Kidney glomerular epithelial cell (primary cell): ENCODE data around the gene RANBP3.
A peak's percentile ranks its signal among the peaks of the same experiment; 100 is the strongest.
"Not testable (repeated sequence)": the region's sequence is repeated elsewhere in the genome, so short reads cannot be mapped to it uniquely, and the experiment has no call there.

ENCODE experiments used
- DNase-seq: peaks from one replicate; lab custom pipeline; 2025; lab: John Stamatoyannopoulos, UW

RANBP3 gene

GRCh38 chr19:5903624-5904351 lies 74.2 kb downstream of the RANBP3 start, which contains the start of gene NDUFA11:
Gene NDUFA11, minus strand, starts transcription at chr19:5903790. Its CDS starts 82 bp downstream, at chr19:5903708.
- DNase-seq = peak; percentile 100

GRCh38 chr19:5903056-5903623 lies 74.8 kb downstream of the RANBP3 start:
- no peak for DNase-seq

GRCh38 chr19:5900976-5901375 lies 77.0 kb downstream of the RANBP3 start:
- DNase-seq = no peak

GRCh38 chr19:5899728-5900526 lies 78.0 kb downstream of the RANBP3 start:
- no peak for DNase-seq

DNA sequence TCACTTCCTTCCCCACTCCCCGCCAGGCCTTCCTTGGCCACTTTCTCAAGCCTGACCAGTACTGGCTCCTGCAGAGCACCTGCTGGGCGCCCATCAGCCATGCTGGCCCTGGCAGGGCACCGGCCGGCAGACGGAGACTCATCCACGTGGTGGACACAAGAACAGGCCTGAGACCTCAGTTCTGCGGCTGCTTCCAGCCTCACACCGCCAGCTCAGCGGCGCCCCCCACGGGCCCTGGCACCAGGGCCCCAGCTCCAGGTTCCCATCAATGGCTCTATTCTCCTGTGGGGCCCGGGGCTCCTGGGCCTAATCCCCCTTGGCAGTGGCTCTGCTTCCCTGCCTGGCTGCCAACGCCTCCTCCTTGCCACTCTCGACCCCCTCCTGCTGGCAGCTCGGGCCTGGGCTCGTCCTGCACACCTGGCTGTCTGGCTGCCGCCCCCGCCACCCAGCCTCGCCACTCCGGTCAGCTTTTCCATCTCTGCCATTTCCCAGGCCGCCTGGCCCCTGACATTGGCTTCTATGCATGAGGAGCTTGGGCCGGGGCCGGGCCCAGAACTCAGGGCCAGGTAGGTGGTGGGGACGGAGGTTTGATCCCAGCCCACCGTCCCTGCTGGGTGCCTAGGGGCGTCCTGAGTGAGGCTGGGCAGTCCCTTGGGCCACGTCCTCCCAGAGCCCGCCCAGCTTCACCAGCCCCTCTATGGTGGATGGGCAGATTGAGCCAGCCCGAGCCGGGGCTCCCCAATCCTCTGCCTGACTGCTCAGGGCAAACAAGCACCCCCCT lies 80.6 kb downstream of the RANBP3 start:
- no peak for DNase-seq

DNA sequence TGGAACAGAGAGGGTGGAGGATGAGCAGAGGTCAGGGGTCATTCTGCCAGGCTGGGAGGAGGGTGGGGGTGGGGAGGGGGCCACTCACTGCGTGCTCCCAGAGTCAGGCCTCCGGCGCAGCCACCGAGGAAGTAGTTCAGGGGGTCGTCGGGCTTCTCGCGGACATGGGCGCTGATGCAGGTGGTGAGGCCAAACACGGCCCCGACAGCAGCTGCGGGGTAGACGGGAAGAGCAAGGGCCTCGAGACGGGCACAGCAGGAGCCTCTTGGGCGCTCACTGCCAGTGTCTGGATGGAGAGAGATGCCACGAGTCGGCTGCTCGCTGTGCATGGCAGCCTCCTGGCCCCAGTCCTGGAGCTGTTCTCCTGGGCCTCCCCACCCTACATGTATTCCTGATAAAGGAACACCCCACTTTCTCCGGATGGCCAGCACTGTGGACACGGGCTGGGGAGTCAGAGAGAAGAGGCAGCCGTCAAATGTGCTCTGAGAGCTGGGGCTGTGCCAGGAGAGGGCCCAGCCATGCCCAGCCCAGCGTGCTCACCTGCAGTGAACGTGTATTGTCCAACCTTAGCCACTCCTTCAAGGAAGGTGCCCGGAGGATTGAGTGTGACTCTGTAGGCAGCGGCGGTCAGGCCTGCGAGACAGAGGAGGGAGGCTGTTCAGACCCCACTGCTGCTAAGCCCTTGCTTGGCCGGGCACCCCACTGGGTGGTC lies 81.4 kb downstream of the RANBP3 start:
- DNase-seq = no peak

DNA sequence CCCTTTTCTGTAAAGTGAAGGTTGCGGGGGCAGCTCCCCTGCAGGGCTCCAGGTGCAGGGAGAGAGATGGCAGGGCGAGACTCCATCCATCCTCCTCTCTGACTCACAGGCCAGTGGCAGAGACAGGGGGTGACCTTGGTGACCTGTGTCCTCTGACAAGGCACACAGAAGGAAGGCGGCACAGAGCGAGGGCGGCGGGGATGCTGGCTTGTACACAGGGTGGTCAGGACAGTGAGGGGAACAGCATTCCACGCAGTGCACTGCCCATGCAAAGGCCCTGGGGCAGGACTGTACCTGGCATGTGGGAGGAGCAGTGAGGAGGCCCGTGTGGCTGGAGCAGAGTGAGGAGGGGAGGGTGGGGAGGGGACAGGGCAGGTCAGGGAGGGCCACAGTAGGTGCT lies 82.0 kb downstream of the RANBP3 start:
- DNase-seq = no peak

GRCh38 chr19:5895409-5895808 lies 82.5 kb downstream of the RANBP3 start:
- no peak for DNase-seq

- DNase-seq = no peak
Measured at GRCh38 chr19:5894704-5895349, 83.1 kb downstream of the RANBP3 start.

DNA sequence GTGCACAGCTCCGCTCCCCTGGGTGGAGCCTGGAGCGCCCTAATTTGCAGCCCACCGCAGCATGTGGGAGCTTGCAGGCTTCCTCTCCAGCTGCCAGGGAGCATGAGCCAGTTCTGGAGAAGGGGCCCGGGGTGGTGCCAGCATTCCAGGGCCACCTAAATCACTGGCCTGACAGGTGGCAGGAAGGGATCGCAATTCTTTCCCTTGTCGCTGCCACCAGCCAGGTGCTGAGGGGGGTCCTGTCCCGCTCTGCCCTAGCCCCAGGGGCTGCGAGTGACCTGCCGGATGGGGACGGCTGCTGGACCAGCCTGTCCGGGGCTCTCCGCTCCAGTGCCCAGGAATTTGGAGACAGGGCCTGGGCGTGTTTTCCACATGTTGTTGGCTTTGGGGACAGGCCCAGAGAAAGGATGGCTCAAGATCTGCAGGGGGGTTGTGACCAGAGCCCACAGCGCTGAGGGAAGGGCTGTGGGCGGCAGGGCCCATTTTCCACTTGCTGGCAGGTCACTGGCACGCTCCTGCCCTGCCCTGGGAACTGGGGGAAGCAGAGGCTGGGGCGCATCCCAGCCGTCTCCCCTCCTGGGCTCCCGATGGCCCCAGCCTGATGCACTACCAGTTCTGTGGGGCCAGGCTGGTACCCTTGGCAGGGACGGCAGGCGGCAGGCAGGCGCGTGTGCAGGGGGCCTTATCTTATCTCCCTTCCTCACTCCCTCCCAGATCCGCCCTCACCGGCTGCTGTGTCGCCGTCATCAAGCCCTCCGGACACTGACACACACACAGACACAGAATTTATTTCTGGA lies 83.8 kb downstream of the RANBP3 start:
- no peak for DNase-seq

DNA sequence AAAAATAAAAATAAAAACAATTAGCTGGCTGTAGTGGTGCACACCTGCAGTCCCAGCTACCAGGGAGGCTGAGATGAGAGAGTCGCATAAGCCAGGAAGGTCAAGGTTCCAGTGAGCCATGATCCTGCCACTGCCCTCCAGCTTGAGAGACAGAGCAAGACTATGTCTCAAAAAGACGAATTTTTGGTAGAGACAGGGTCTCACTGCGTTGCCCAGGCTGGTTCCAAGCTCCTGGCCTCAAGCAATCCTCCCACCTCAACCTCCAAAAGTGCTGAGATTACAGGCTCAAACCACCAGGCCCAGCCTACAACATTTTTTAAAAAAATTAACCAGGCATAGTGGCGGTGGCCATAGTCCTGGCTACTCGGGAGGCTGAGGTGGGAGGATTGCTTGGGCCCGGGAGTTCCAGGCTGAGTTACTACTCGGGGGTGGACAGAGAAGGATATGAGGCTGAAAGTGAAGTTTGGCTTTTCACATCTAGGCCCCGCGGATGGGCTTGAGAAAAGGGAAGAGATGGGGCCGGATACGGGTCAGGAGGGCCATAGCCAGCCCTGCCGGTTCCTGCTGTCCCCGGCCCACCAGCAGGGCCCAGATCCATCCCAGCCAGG lies 84.5 kb downstream of the RANBP3 start:
- DNase-seq = no peak

DNA sequence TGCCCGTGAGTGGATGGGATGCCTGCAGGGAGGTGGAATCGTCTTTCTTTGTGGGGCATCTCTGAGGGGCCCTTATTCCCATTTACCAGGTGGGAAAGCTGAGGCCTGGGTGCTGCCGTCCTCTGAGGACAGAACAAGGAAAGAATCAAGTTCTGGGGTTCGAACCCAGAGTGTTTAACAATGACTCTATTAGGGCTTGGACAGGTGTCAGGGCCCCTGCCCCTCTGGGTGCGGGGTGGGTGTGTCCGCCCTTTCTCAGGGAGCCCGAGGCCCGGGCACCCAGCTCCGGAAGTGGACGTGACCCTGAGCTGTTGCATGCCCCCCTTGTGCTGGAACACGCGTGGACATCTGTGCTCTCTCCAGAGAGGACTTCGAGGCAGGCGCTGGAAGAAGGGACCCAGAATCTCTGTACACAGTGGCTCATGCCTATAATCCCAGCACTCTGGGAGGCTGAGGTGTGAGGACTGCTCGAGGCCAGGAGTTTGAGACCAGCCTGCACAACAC lies 85.1 kb downstream of the RANBP3 start:
- DNase-seq = no peak

DNA sequence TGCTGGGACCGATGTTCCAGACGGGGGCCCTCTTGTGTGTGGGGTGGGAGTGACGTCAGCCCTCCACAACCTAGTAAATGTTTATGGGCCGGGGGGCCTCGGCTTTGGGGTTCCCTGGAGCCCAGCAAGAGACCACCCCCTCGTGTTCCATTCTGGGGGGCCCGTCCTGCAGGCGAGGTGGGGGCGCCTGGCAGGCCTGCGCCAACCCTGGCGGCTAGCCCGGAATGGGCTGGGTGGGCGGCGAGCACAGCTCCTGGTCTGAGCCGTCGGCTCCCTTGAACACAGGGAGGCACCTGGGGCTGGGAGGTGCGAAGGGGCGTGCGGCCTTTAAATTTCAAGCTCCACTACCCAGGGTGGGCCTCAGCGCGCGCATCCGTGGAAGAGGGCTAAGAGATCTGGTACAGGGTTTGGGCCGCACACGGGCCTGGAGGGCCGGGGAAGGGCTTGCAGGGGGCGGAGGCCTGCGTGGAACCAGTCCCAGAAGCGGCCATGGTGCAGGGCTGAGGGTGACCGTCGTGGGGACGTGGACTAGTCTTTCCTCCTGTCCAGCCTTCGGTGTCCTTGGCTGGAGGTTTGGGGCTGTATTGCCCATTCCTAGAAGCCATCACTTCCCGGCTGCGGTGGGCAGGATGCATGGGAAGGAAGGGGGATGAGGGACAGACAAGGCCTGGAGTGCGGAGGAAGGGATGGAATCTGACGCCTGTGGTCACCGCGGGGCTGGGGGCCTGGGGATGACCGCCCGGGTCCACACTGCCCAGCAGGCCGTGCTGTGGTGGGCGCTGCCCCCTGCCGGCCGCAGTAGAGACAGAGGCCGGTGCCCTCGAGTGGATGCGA lies 85.8 kb downstream of the RANBP3 start:
- DNase-seq = peak; percentile 22

DNA sequence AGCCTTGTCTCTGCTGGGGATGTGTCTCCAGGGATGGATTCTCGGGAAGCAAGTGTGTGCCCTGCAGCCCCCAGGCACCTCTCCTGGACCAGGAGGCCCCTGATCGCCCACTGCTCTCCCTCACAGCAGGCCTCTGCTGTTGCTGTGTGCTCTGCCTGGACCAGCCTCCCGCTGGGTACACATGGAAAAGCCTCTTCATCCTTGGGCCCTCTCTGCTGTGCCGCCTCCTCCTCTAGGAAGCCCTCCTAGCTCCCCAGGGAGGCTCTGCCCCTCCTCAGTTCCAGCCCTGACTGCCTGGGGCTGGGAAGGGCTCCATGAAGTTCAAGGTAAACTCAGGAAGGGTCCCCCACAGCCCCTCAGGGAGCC lies 86.4 kb downstream of the RANBP3 start:
- no peak for DNase-seq

DNA sequence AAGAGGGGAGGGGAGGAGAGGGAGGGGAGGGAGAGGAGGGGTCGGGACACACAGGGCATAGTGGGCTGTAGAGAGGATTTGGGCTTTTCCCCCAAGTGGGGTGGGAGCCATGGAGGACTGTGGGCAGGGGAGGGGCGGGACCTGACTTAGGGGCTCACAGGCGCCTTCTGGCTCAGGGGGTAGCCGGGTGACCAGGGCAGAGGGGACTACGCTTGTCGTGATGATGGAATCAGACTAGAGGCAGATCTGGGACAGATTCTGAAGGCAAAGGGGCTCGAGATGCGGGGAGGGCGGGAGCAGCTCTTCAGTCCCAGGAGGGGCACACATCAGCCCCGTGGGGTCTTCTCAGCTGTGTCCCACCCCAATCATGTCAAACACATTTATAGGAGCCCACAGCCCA lies 87.8 kb downstream of the RANBP3 start:
- no peak for DNase-seq

DNA sequence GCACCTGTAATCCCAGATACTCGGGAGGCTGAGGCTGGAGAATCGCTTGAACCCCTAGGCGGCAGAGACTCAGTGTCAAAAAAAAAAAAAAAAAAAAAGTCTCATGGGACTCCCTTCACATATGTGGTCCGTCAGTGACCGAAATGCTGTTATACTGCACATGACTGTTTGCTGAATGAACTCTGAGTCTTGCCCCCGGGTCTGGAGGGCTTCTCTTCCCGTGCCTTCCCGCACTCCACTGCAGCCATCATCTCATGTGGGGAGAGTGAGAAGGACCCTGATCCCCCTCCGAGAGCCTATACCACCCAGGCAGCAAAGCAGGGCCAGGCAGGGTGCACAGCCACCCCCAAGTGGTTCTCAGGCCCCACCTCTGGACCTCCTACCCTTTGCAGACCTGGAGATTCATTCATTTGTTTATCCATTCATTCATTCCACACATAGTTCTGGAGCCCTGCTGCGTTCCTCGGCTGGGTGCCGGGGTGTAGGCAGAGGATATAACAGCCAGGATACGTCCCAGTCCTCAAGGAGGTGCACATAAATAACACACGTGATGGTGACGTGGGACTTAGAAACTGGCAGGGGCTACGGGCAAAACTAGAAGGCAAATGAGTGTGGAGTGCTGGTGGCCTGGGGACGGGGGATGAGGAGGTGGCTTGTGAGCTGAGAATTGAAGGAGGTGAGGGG lies 88.5 kb downstream of the RANBP3 start:
- no peak for DNase-seq

DNA sequence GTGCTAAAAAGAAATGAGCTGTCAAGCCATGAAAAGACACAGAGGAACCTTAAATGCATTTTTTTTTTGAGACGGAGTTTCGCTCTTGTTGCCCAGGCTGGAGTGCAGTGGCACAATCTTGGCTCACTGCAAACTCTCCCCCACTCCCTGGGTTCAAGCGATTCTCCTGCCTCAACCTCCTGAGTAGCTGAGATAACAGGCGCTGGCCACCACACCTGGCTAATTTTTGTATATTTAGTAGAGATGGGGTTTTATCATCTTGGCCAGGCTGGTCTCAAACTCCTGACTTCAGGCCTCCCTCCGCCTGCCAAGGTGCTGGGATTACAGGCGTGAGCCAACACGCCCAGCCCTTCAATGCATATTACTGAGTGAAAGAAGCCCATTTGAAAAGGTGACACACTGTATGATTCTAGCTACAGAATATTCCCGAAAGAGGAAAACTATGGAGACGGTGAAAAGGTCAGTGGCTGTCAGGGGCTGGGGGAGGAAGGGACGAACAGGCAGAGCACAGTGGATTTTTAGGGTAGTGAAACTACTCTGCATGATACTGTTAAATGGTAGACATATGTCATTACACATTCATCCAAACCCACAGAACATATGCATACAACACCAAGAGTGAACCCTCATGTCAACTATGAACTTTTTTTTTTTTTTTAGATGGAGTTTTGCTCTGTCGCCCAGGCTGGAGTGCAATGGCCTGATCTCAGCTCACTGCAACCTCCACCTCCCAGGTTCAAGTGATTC lies 93.7 kb downstream of the RANBP3 start:
- not testable (repeated sequence) for DNase-seq
